Activated CD8-positive, alpha-beta T cell treated with anti-CD3 and anti-CD28 coated beads, Interleukin-2, amount 10 ng/mL, durations not matched to agents 7 days and 5 days (primary cell): ENCODE results near the gene LDLRAD3. TPM values are rescaled to one million over a fixed set of nuclear protein-coding genes. Genes with fewer than 3 reads are reported as not detected.

Experiments used
- ATAC-seq: fragments of 150-1000 bp; cut with Tn5 transposase; one replicate; pipeline ENCODE4 v1.10.0; 2021; ENCODE audit warnings: moderate library complexity
- CTCF ChIA-PET: fragments of 350-600 bp; sonication (Branson Sonifier 250); formaldehyde crosslinking; loops from one replicate; lab custom pipeline; 2021; ENCODE audit warnings: antibody characterized with exemption; lab: Charles Lee
- POLR2A ChIA-PET: fragments of 350-600 bp; sonication (Branson Sonifier 250); formaldehyde crosslinking; loops from one replicate; lab custom pipeline; 2021; ENCODE audit warnings: antibody characterized with exemption; lab: Charles Lee
- DNase-seq: peaks from one replicate; pipeline ENCODE4 v3.0.0-alpha.2; 2020
- H3K27ac Mint-ChIP-seq: one replicate; pipeline ENCODE4 v1.8.0; 2021; ENCODE audit warnings: mild to moderate bottlenecking, mixed read lengths
- H3K27me3 Mint-ChIP-seq: one replicate; pipeline ENCODE4 v1.8.0; 2021; ENCODE audit warnings: low read depth, mixed read lengths
- H3K36me3 Mint-ChIP-seq: one replicate; pipeline ENCODE4 v1.8.0; 2021; ENCODE audit warnings: low read depth, mixed read lengths
- H3K4me1 Mint-ChIP-seq: one replicate; pipeline ENCODE4 v1.8.0; 2021; ENCODE audit warnings: low read depth, mixed read lengths
- H3K4me3 Mint-ChIP-seq: one replicate; pipeline ENCODE4 v1.8.0; 2021; ENCODE audit warnings: mild to moderate bottlenecking, mixed read lengths
- H3K9me3 Mint-ChIP-seq: one replicate; pipeline ENCODE4 v1.8.0; 2022; ENCODE audit warnings: mixed read lengths; ENCODE audit not compliant: insufficient read depth
- total RNA-seq, 2 experiments: library from RNA; stranded (reverse); gene quantifications; one replicate each; pipeline ENCODE4 v1.2.3, GENCODE V29; 2021

The LDLRAD3 gene
- total RNA-seq, 2 experiments from 2014 or later = 0.21 TPM; not detected in 1

- Mint-ChIP-seq H3K27ac (no peak overlapping the region), H3K27me3 (no peaks in the 10 kb centered on the region), H3K9me3 (no peaks in the 10 kb centered on the region), H3K36me3 (no peaks in the 10 kb centered on the region), H3K4me3 (no peak overlapping the region), H3K4me1 (no peaks in the 10 kb centered on the region)
- POLR2A ChIA-PET = no interaction called here
- CTCF ChIA-PET = no interaction called here
- DNase-seq = no peak
- ATAC-seq = no peak
Measured at GRCh38 chr11:36228689-36229088, 284.8 kb downstream of the LDLRAD3 start.

GRCh38 chr11:36229091-36229705 lies 285.3 kb downstream of the LDLRAD3 start:
- H3K4me1 Mint-ChIP-seq = no peaks in the 10 kb centered on the region
- DNase-seq (no peak), ATAC-seq (no peak)
- no peaks in the 10 kb centered on the region for H3K36me3 Mint-ChIP-seq
- no peaks in the 10 kb centered on the region for H3K27me3 Mint-ChIP-seq
- H3K9me3 Mint-ChIP-seq = no peaks in the 10 kb centered on the region
- no peak overlapping the region for H3K27ac Mint-ChIP-seq
- POLR2A ChIA-PET = no interaction called here
- CTCF ChIA-PET = no interaction called here
- no peak overlapping the region for H3K4me3 Mint-ChIP-seq

GRCh38 chr11:36230779-36231699 lies 287.2 kb downstream of the LDLRAD3 start:
- no peaks in the 10 kb centered on the region for H3K27me3 Mint-ChIP-seq
- ChIA-PET CTCF (no interaction called here), POLR2A (no interaction called here)

DNA sequence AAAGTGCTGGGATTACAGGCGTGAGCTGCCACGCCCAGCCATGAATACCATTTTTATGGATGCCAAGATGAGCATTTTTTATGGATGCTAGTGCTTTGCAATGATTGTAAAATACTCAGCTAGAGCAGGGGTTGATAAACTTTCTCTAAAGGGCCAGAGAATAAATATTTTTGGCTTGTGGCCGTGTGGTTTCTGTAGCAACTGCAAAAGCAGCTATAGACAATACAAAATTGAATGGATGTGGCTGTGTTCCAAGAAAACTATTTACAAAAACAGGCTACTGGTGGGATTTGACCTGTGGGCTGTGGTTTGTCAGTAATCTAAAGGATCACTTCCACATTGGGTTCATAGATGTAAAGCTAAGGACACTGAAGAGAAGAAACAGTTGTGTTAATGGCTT lies 289.3 kb downstream of the LDLRAD3 start:
- ATAC-seq (no peak), DNase-seq (no peak)
- H3K27ac Mint-ChIP-seq = no peak overlapping the region
- H3K36me3 Mint-ChIP-seq = no peaks in the 10 kb centered on the region
- no peaks in the 10 kb centered on the region for H3K4me1 Mint-ChIP-seq
- no peak overlapping the region for H3K4me3 Mint-ChIP-seq
- H3K9me3 Mint-ChIP-seq = no peaks in the 10 kb centered on the region
- POLR2A ChIA-PET = no interaction called here
- CTCF ChIA-PET = no interaction called here
- no peaks in the 10 kb centered on the region for H3K27me3 Mint-ChIP-seq

More at GRCh38 chr11:36230779-36231699, 287.2 kb downstream of the LDLRAD3 start:
- Mint-ChIP-seq H3K9me3 (no peaks in the 10 kb centered on the region), H3K27ac (no peak overlapping the region), H3K36me3 (no peaks in the 10 kb centered on the region), H3K4me1 (no peaks in the 10 kb centered on the region), H3K4me3 (no peak overlapping the region)
- no peak for DNase-seq
- ATAC-seq = no peak

DNA sequence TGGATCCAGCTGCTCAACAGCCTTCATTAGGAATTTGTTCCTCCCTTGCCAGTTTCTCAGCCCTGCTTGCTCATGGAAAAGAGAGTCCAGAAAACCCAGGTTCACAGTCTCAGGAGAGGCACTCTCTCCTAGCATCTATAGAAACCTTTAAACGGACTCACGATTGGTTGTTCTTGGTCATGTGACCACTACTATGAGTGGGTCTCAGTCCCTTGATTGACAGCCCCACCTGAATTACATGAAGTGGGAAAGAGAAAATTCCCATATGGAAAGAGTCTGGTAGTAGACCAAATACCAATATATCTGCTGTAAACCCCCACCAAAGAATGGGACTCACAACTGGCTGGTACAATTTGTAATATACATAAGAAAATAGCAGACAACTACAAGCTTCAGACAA lies 291.0 kb downstream of the LDLRAD3 start:
- H3K27ac Mint-ChIP-seq = no peak overlapping the region
- DNase-seq (no peak), ATAC-seq (no peak)
- ChIA-PET CTCF (no interaction called here), POLR2A (no interaction called here)
- no peak overlapping the region for H3K4me3 Mint-ChIP-seq
- no peaks in the 10 kb centered on the region for H3K36me3 Mint-ChIP-seq
- no peaks in the 10 kb centered on the region for H3K4me1 Mint-ChIP-seq
- H3K9me3 Mint-ChIP-seq = no peaks in the 10 kb centered on the region
- H3K27me3 Mint-ChIP-seq = no peaks in the 10 kb centered on the region

DNA sequence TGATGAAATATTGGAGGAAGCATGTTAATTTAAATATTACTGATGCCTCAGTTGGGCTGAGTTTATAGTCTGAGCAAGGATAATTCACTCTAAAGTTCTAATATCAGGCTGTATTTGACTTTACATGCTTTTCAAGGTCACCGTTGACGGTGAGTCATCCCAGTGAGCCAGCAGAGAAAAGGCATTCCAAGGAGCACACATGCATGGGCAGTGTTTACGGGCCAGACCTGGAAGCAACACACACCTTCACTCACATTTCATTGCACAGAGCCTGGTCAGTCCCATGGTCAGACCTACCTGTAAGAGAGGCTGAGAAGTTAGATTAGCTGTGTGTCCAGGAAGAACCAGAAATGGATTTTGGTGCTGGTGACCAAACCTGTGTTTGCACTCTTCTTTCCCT lies 291.9 kb downstream of the LDLRAD3 start:
- POLR2A ChIA-PET = no interaction called here

GRCh38 chr11:36237391-36237790 lies 293.5 kb downstream of the LDLRAD3 start:
- no peak for DNase-seq
- H3K4me1 Mint-ChIP-seq = no peaks in the 10 kb centered on the region
- ChIA-PET POLR2A (no interaction called here), CTCF (no interaction called here)
- H3K27me3 Mint-ChIP-seq = no peaks in the 10 kb centered on the region
- H3K27ac Mint-ChIP-seq = no peak overlapping the region
- no peak overlapping the region for H3K4me3 Mint-ChIP-seq
- H3K36me3 Mint-ChIP-seq = no peaks in the 10 kb centered on the region
- H3K9me3 Mint-ChIP-seq = no peaks in the 10 kb centered on the region
- no peak for ATAC-seq

More for the DNA sequence above, 291.9 kb downstream of the LDLRAD3 start:
- Mint-ChIP-seq H3K27me3 (no peaks in the 10 kb centered on the region), H3K27ac (no peak overlapping the region), H3K9me3 (no peaks in the 10 kb centered on the region), H3K4me1 (no peaks in the 10 kb centered on the region), H3K36me3 (no peaks in the 10 kb centered on the region), H3K4me3 (no peak overlapping the region)
- CTCF ChIA-PET = no interaction called here
- DNase-seq (no peak), ATAC-seq (no peak)

DNA sequence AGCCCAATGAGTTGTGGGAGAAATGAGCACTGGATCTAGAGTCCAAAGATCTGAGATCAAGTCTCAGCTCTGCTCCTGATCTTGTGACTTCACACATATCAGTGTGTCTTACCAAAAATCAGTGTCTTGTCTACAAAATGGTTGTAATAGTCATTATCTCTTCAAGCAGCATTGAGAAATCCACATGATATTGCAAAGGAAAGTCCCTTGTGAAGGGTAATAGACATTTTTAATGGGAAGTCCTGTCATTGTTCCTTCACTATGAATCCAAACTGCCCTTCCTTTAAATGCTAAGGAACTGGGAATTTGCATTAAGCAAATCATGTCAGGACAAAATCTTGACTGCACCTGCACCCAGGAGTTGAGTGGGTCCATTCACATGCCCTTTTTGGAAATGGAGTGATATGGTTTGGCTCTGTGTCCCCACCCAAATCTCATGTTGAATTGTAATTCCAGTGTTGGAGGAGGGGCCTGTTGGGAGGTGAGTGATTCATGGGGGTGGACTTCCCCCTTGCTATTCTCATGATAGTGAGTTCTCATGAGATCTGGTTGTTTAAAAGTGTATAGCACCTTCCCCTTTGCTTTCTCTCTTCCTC lies 294.3 kb downstream of the LDLRAD3 start:
- Mint-ChIP-seq H3K4me3 (no peak overlapping the region), H3K27me3 (no peaks in the 10 kb centered on the region), H3K9me3 (no peaks in the 10 kb centered on the region), H3K4me1 (no peaks in the 10 kb centered on the region), H3K27ac (no peak overlapping the region), H3K36me3 (no peaks in the 10 kb centered on the region)
- no peak for DNase-seq
- no peak for ATAC-seq
- POLR2A ChIA-PET = no interaction called here
- CTCF ChIA-PET = no interaction called here

DNA sequence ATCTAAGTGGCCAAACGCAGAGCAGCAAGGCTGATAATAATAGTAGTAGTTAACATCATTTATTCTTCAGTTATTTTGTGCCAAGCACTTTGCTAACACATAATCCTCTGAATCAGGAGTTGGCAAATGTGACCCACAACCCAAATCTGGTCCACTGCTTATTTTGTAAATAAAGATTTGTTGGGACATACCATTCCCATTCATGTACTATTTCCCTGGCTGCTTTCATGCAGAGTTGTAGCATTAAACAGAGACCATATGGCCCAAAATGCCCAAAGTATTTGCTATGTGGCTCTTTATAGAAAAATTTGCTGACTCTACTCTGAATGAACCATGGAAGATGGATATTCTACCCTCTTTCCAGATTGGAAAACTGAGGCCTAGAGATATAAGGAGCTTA lies 295.0 kb downstream of the LDLRAD3 start:
- Mint-ChIP-seq H3K4me1 (no peaks in the 10 kb centered on the region), H3K9me3 (no peaks in the 10 kb centered on the region), H3K36me3 (no peaks in the 10 kb centered on the region), H3K27me3 (no peaks in the 10 kb centered on the region), H3K4me3 (no peak overlapping the region), H3K27ac (no peak overlapping the region)
- no peak for DNase-seq
- no peak for ATAC-seq
- POLR2A ChIA-PET = no interaction called here
- CTCF ChIA-PET = no interaction called here

GRCh38 chr11:36239636-36240035 lies 295.8 kb downstream of the LDLRAD3 start:
- POLR2A ChIA-PET = no interaction called here
- CTCF ChIA-PET = no interaction called here

DNA sequence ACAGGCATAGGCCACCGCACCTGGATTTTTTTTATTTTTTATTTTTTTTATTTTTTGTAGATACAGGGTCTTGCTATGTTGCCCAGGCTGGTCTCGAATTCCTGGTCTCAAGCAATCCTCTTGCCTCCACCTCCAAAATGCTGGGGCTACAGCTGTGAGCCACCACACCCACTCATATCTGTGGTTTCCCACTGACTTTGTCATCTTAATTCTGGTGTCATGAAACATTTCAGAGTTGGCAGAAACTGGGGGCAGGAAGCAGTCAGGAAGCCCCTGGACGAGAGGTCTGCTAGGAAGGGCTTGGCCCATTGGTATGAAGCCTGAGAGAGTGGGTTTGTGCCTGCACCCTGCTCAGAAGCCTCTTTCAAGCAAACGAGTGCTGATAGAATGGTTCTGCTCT lies 296.3 kb downstream of the LDLRAD3 start:
- DNase-seq = no peak
- CTCF ChIA-PET = no interaction called here
- Mint-ChIP-seq H3K36me3 (no peaks in the 10 kb centered on the region), H3K27ac (no peak overlapping the region), H3K9me3 (no peaks in the 10 kb centered on the region), H3K27me3 (no peaks in the 10 kb centered on the region), H3K4me1 (no peaks in the 10 kb centered on the region), H3K4me3 (no peak overlapping the region)
- POLR2A ChIA-PET = no interaction called here
- no peak for ATAC-seq

More at GRCh38 chr11:36239636-36240035, 295.8 kb downstream of the LDLRAD3 start:
- H3K27me3 Mint-ChIP-seq = no peaks in the 10 kb centered on the region
- no peaks in the 10 kb centered on the region for H3K4me1 Mint-ChIP-seq
- no peaks in the 10 kb centered on the region for H3K36me3 Mint-ChIP-seq
- no peaks in the 10 kb centered on the region for H3K9me3 Mint-ChIP-seq
- H3K27ac Mint-ChIP-seq = no peak overlapping the region
- H3K4me3 Mint-ChIP-seq = no peak overlapping the region
- DNase-seq = no peak
- ATAC-seq = no peak

DNA sequence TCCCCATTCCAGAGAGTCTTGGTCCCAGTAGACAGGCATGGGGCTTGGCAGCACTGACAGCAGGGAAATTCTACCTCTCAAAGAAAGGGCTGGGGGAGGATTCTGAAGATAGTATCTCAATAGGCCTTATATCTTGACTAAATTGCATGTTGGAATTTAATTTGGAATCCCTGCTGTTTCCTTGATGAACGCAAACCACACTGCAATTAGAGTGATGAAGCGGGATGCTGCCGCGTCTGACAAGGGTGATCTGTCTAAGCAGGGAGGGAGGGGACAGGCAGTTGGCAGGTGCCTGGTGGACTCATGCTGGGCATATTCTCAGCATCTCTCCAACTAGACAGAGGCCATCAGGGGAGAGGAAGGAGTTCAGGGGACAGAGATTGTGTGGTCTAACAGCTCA lies 296.9 kb downstream of the LDLRAD3 start:
- CTCF ChIA-PET = no interaction called here
- Mint-ChIP-seq H3K27me3 (no peaks in the 10 kb centered on the region), H3K4me1 (no peaks in the 10 kb centered on the region), H3K27ac (no peak overlapping the region), H3K9me3 (no peaks in the 10 kb centered on the region), H3K36me3 (no peaks in the 10 kb centered on the region), H3K4me3 (no peak overlapping the region)
- POLR2A ChIA-PET = no interaction called here
- no peak for DNase-seq
- ATAC-seq = no peak
